ENCODE data around the gene SLC5A10.
"Not testable (repeated sequence)": the region's sequence is repeated elsewhere in the genome, so short reads cannot be mapped to it uniquely, and the experiment has no call there.

- not testable (repeated sequence) for TF ChIP-seq POLR2AphosphoS5 (IDR thresholded peaks at IDR 0.05; ENCODE audit: low read depth, low read length)
- TF ChIP-seq, protein P1, sequence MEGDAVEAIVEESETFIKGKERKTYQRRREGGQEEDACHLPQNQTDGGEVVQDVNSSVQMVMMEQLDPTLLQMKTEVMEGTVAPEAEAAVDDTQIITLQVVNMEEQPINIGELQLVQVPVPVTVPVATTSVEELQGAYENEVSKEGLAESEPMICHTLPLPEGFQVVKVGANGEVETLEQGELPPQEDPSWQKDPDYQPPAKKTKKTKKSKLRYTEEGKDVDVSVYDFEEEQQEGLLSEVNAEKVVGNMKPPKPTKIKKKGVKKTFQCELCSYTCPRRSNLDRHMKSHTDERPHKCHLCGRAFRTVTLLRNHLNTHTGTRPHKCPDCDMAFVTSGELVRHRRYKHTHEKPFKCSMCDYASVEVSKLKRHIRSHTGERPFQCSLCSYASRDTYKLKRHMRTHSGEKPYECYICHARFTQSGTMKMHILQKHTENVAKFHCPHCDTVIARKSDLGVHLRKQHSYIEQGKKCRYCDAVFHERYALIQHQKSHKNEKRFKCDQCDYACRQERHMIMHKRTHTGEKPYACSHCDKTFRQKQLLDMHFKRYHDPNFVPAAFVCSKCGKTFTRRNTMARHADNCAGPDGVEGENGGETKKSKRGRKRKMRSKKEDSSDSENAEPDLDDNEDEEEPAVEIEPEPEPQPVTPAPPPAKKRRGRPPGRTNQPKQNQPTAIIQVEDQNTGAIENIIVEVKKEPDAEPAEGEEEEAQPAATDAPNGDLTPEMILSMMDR (IDR thresholded peaks at IDR 0.05) = not testable (repeated sequence)
Measured at GRCh38 chr17:19032377-19032988, 80.5 kb downstream of the SLC5A10 start.

All from Panc1 (cell line).